HepG2 (cell line): ENCODE measurements around the gene TFF2. TPM values are rescaled to one million over a fixed set of nuclear protein-coding genes. Genes with fewer than 3 reads are reported as not detected.

ENCODE experiments used
- ATAC-seq: fragments of 200-7000 bp; cut with Tn5 transposase; 3 replicates; pipeline ENCODE4 v1.9.1; 2020; ENCODE audit warnings: mild to moderate bottlenecking, moderate library complexity
- BruUV-seq: library from RNA; stranded (reverse); fragments of 400-500 nt; replicated peaks from 2 replicates; lab custom pipeline; 2021; lab: Mats Ljungman, UMichigan
- CTCF ChIA-PET: fragments of 300-600 bp; formaldehyde crosslinking; extraction: SDS; loops from one replicate; lab custom pipeline; 2021; ENCODE audit warnings: low total read pairs, inconsistent platforms, low intra/inter-chr PET ratio; lab: Yijun Ruan, JAX
- POLR2A ChIA-PET: fragments of 350-600 bp; sonication (Branson Sonifier 250); formaldehyde crosslinking; loops from one replicate; lab custom pipeline; 2020; ENCODE audit warnings: antibody characterized with exemption, inconsistent platforms; lab: Yijun Ruan, JAX
- DNase-seq: peaks from one replicate; pipeline ENCODE4 v3.0.0-alpha.2; 2015; ENCODE audit warnings: low spot score
- FAIRE-seq: peaks from 3 replicates; lab custom pipeline; 2011; peaks lifted over from hg19 to GRCh38; lab: Jason Lieb, UNC
- H2AFZ ChIP-seq: one replicate; pipeline ENCODE4 v1.6.1; 2011; ENCODE audit warnings: low read length, inconsistent platforms
- H3K27ac ChIP-seq: fragments of 300-600 bp; 3 replicates; pipeline ENCODE4 v1.8.0; 2011; ENCODE audit warnings: mixed run types, mild to moderate bottlenecking, mixed read lengths, low read length, inconsistent platforms; ENCODE audit not compliant: insufficient read depth; ENCODE audit errors: extremely low read length
- H3K27me3 ChIP-seq, 2 experiments: fragments of 200-600 bp in 1 of 2; 2 replicates in 1 of 2; 3 replicates in 1 of 2; pipeline versions ENCODE4 v1.6.0 to v1.8.0; 2011; ENCODE audit warnings: low read length in 2 of 2, mild to moderate bottlenecking in 2 of 2, moderate library complexity in 2 of 2, inconsistent platforms in 1 of 2; ENCODE audit not compliant: insufficient read depth in 2 of 2, control insufficient read depth in 1 of 2
- H3K36me3 ChIP-seq, 2 experiments: fragments of 200-600 bp in 1 of 2; replicated peaks in 1 of 2; 2 replicates in 1 of 2; 3 replicates in 1 of 2; pipeline versions ENCODE4 v1.5.1 to v1.8.0; 2011; ENCODE audit warnings: low read length in 2 of 2, inconsistent platforms in 1 of 2; ENCODE audit not compliant: insufficient read depth in 2 of 2, control insufficient read depth in 1 of 2
- H3K4me1 ChIP-seq: 2 replicates; pipeline ENCODE4 v1.5.1; 2012; ENCODE audit warnings: low read length, inconsistent platforms; ENCODE audit not compliant: insufficient read depth
- H3K4me2 ChIP-seq: 2 replicates; pipeline ENCODE4 v1.6.0; 2011; ENCODE audit warnings: low read depth, low read length, inconsistent platforms
- H3K4me3 ChIP-seq, 3 experiments: fragments of 200-600 bp in 1 of 3; sonication (generic), shearing (Covaris generic) in 1 of 3; replicated peaks in 1 of 3; 2 replicates each; pipeline ENCODE4 v1.5.1; 2011 to 2016; ENCODE audit warnings: low read length in 3 of 3, inconsistent platforms in 2 of 3, low read depth in 2 of 3, mild to moderate bottlenecking in 2 of 3, control low read depth in 1 of 3, mixed read lengths in 1 of 3; ENCODE audit not compliant: insufficient read depth in 1 of 3
- H3K79me2 ChIP-seq: one replicate; pipeline ENCODE4 v1.6.1; 2011; ENCODE audit warnings: low read length, inconsistent platforms; ENCODE audit not compliant: insufficient read depth
- H3K9ac ChIP-seq: 2 replicates; pipeline ENCODE4 v1.6.0; 2011; ENCODE audit warnings: mild to moderate bottlenecking, low read depth, low read length, inconsistent platforms; ENCODE audit not compliant: insufficient read depth
- H3K9me3 ChIP-seq: 2 replicates; pipeline ENCODE4 v1.5.1; 2012; ENCODE audit warnings: mild to moderate bottlenecking, low read length
- H4K20me1 ChIP-seq: 2 replicates; pipeline ENCODE4 v1.6.0; 2011; ENCODE audit warnings: inconsistent platforms, mild to moderate bottlenecking, low read length, moderate library complexity; ENCODE audit not compliant: insufficient read depth
- FOSL1 ChIP-seq: sonication (generic); formaldehyde crosslinking; IDR thresholded peaks from 2 replicates; pipeline ENCODE4 v1.9.0; 2021; ENCODE audit warnings: missing genetic modification reagents, borderline replicate concordance
- MED13 ChIP-seq: sonication (generic); formaldehyde crosslinking; IDR thresholded peaks from 2 replicates; pipeline ENCODE4 v1.5.0; 2020; ENCODE audit warnings: missing genetic modification reagents
- MXD3 ChIP-seq: IDR thresholded peaks from 2 replicates; pipeline ENCODE4 v1.6.1; 2016; ENCODE audit warnings: mild to moderate bottlenecking, missing biosample characterization, missing genetic modification reagents
- PCBP2 ChIP-seq: fragments of 200-400 bp; formaldehyde crosslinking; optimal IDR thresholded peaks from 2 replicates; pipeline ENCODE3; 2018; ENCODE audit warnings: low read length, low read depth; ENCODE audit not compliant: poor library complexity, severe bottlenecking
- SATB2 ChIP-seq: sonication (generic); formaldehyde crosslinking; IDR thresholded peaks from 2 replicates; pipeline ENCODE4 v1.5.0; 2020; ENCODE audit warnings: missing genetic modification reagents
- SOX13 ChIP-seq, 3 experiments: fragments of 450-650 bp in 1 of 3; sonication (generic) in 1 of 3; formaldehyde crosslinking in 1 of 3; IDR thresholded peaks in 2 of 3; conservative IDR thresholded peaks in 1 of 3; 2 replicates each; pipeline versions ENCODE4 v1.5.0 to v1.6.1; 2016 to 2020; ENCODE audit warnings: antibody characterized with exemption in 1 of 3, mild to moderate bottlenecking in 1 of 3, missing compliant biosample characterization in 1 of 3, missing genetic modification reagents in 1 of 3, moderate library complexity in 1 of 3
- SP1 ChIP-seq, 2 experiments: fragments of 450-650 bp in 1 of 2; sonication (generic) in 1 of 2; formaldehyde crosslinking in 1 of 2; IDR thresholded peaks; 2 replicates each; pipeline versions ENCODE4 v1.4.0 to v1.6.1; 2016 to 2020; ENCODE audit warnings: missing genetic modification reagents in 1 of 2
- ZNF136 ChIP-seq: sonication (generic); formaldehyde crosslinking; IDR thresholded peaks from 2 replicates; pipeline ENCODE4 v1.8.1; 2022; ENCODE audit warnings: low read depth, mild to moderate bottlenecking, moderate library complexity, missing genetic modification reagents
- ZNF574 ChIP-seq: sonication (generic); formaldehyde crosslinking; IDR thresholded peaks from 2 replicates; pipeline ENCODE4 v1.4.0; 2020; ENCODE audit warnings: missing genetic modification reagents
- WGBS: methylation state at CpG from one replicate; pipeline ENCODE4 v1.1.6; 2017; ENCODE audit warnings: low lambda C conversion rate; 5-methylcytosine and 5-hydroxymethylcytosine counted together
- in situ Hi-C: cut with HindIII; loops from 2 replicates; pipeline ENCODE4 v1.10.0; 2017; ENCODE audit warnings: low pct_unique_long_range_greater_than_20kb; ENCODE audit not compliant: extremely low pct_ligation_motif_present
- intact Hi-C: fragments of 100-400 bp; cut with micrococcal nuclease; formaldehyde crosslinking; loops from one replicate; pipeline ENCODE4 v1.10.0; 2022; ENCODE audit not compliant: unreplicated experiment
- polyA plus RNA-seq, 8 experiments: library from polyadenylated mRNA; depleted of rRNA in 3 of 8; stranded (reverse) in 7 of 8; unstranded in 1 of 8; fragments of >200 nt; fragmentation: Illumina TruSeq in 4 of 8; extraction: Trizol in 4 of 8; gene quantifications; 2 replicates each; pipeline versions ENCODE4 v1.2.1 to v1.2.3, GENCODE V29; 2011 to 2016; ENCODE audit warnings: low read depth in 4 of 8, missing spikeins in 1 of 8, mixed read lengths in 1 of 8; ENCODE audit not compliant: insufficient read depth in 1 of 8
- total RNA-seq, 5 experiments: library from RNA; depleted of rRNA; stranded (reverse); fragments of >200 nt; fragmentation: Illumina TruSeq; extraction: Trizol; gene quantifications; 2 replicates each; pipeline ENCODE4 v1.2.3, GENCODE V29; 2016; ENCODE audit warnings: low read depth in 1 of 5

TFF2 gene
- total and polyA plus RNA-seq, 2 of the 13 experiments (the other 11 are each of a cell fraction or from before 2014, with no cell fraction given), result 1.5 TPM; not detected in 1

GRCh38 chr21:42377951-42378340 lies 27.2 kb upstream of the TFF2 start (continued):
- TF ChIP-seq MXD3 (CRISPR knock-in tag) (no peak), ZNF136 (CRISPR knock-in tag) (no peak), MED13 (CRISPR knock-in tag) (no peak), ZNF574 (no peak), SOX13 (IDR thresholded peaks at IDR 0.05) (no peak), SOX13 (CRISPR knock-in tag; conservative IDR thresholded peaks at IDR 0.05 in 1 of 2, IDR thresholded peaks at IDR 0.05 in 1 of 2) (no peak), PCBP2 (no peak), SP1 (IDR thresholded peaks at IDR 0.05) (no peak), SP1 (CRISPR knock-in tag; IDR thresholded peaks at IDR 0.05) (no peak)

GRCh38 chr21:42377211-42377950 lies 26.6 kb upstream of the TFF2 start:
- Histone ChIP-seq H3K27me3 (no peaks in the 10 kb centered on the region), H2AFZ (no peak overlapping the region), H3K36me3 (no peaks in the 10 kb centered on the region), H3K27ac (no peak overlapping the region), H4K20me1 (no peaks in the 10 kb centered on the region), H3K4me2 (no peak overlapping the region), H3K9ac (no peak overlapping the region), H3K4me3 (no peak overlapping the region), H3K4me1 (peaks cover 4% of the 10 kb centered on the region; the same call in 1 of the 2 replicates), H3K79me2 (no peaks in the 10 kb centered on the region), H3K9me3 (no peaks in the 10 kb centered on the region)
- BruUV-seq, result no TSS peak
- no peak for FAIRE-seq
- WGBS, result 87% methylated on average over 16 of the region's 24 CpGs
- intact Hi-C loops, result no loop called here
- no peak for DNase-seq
- TF ChIP-seq FOSL1 (CRISPR knock-in tag) (no peak), SATB2 (CRISPR knock-in tag) (no peak)
- CTCF ChIA-PET, result no interaction called here
- in situ Hi-C loops, result no loop called here
- POLR2A ChIA-PET, result interaction anchor here (1.1 kb wide), 1 partner anchor 12 kb away, joined by 3 read pairs; no protein-coding TSS in a partner anchor
- ATAC-seq, result no peak
